GM12865 (cell line): ENCODE data around the gene XRCC2.

Experiments
- DNase-seq: peaks from one replicate; pipeline ENCODE4 v3.0.0; 2010; ENCODE audit warnings: low read depth
- H3K4me3 ChIP-seq: 2 replicates; pipeline ENCODE4 v1.5.1; 2011; ENCODE audit warnings: mild to moderate bottlenecking, low read depth, low read length, control low read depth
- CTCF ChIP-seq: IDR thresholded peaks from 2 replicates; pipeline ENCODE4 v1.5.1; 2011; ENCODE audit warnings: low read length, control low read depth, low read depth, inconsistent platforms; ENCODE audit not compliant: insufficient read depth; ENCODE audit errors: missing control alignments

Gene XRCC2

GRCh38 chr7:152673897-152674296 lies 2.0 kb downstream of the XRCC2 start:
- TF ChIP-seq CTCF, result no peak
- no peak overlapping the region for H3K4me3 ChIP-seq
- no peak for DNase-seq

- no peak overlapping the region for H3K4me3 ChIP-seq
- TF ChIP-seq CTCF, result no peak
- no peak for DNase-seq
Measured at GRCh38 chr7:152672626-152673025, 3.3 kb downstream of the XRCC2 start.

GRCh38 chr7:152669758-152670157 lies 6.2 kb downstream of the XRCC2 start:
- no peak overlapping the region for H3K4me3 ChIP-seq
- no peak for TF ChIP-seq CTCF
- no peak for DNase-seq

GRCh38 chr7:152668975-152669374 lies 7.0 kb downstream of the XRCC2 start:
- H3K4me3 ChIP-seq, result no peak overlapping the region
- no peak for DNase-seq
- TF ChIP-seq CTCF, result no peak

GRCh38 chr7:152667958-152668357 lies 8.0 kb downstream of the XRCC2 start:
- no peak overlapping the region for H3K4me3 ChIP-seq
- no peak for DNase-seq
- TF ChIP-seq CTCF, result no peak

GRCh38 chr7:152666078-152666477 lies 9.9 kb downstream of the XRCC2 start:
- no peak for TF ChIP-seq CTCF
- no peak for DNase-seq

GRCh38 chr7:152664636-152665035 lies 11.3 kb downstream of the XRCC2 start:
- H3K4me3 ChIP-seq, result no peak overlapping the region
- no peak for DNase-seq
- no peak for TF ChIP-seq CTCF

More at GRCh38 chr7:152666078-152666477, 9.9 kb downstream of the XRCC2 start:
- H3K4me3 ChIP-seq, result no peak overlapping the region
